H1 (cell line): Measurements from ENCODE around the gene GRK5. TPM values are rescaled to one million over a fixed set of nuclear protein-coding genes. Genes with fewer than 3 reads are reported as not detected.

Source experiments
- CTCF ChIA-PET: fragments of 300-600 bp; sonication (Branson Sonifier 250); formaldehyde crosslinking; loops from one replicate; lab custom pipeline; 2021; ENCODE audit not compliant: partially characterized antibody; lab: Charles Lee
- POLR2A ChIA-PET: fragments of 300-600 bp; sonication (Branson Sonifier 250); formaldehyde crosslinking; loops from one replicate; lab custom pipeline; 2021; ENCODE audit warnings: inconsistent platforms; ENCODE audit not compliant: partially characterized antibody; lab: Charles Lee
- DNase-seq, 2 experiments: peaks; one replicate each; pipeline versions ENCODE4 v3.0.0 to v3.0.0-alpha.2; 2010 to 2022; ENCODE audit warnings: low spot score in 2 of 2, low read depth in 1 of 2, mixed read lengths in 1 of 2
- FAIRE-seq: peaks from 2 replicates; lab custom pipeline; 2011; peaks lifted over from hg19 to GRCh38; lab: Jason Lieb, UNC
- H2AFZ ChIP-seq: 2 replicates; pipeline ENCODE4 v1.8.1; 2012; ENCODE audit warnings: low read length, inconsistent platforms
- H2AK5ac ChIP-seq: 2 replicates; pipeline ENCODE4 v1.6.1; 2013; ENCODE audit warnings: low read depth, low read length
- H2BK120ac ChIP-seq: replicated peaks from 2 replicates; pipeline ENCODE3; 2013; ENCODE audit warnings: low read depth, low read length, inconsistent platforms
- H2BK12ac ChIP-seq: 2 replicates; pipeline ENCODE4 v1.6.1; 2013; ENCODE audit warnings: low read depth, low read length
- H2BK15ac ChIP-seq: 2 replicates; pipeline ENCODE4 v1.6.1; 2013; ENCODE audit warnings: low read length
- H2BK20ac ChIP-seq: 2 replicates; pipeline ENCODE4 v1.6.1; 2013; ENCODE audit warnings: low read length
- H2BK5ac ChIP-seq: 2 replicates; pipeline ENCODE4 v1.6.1; 2013; ENCODE audit warnings: low read depth, low read length
- H3K14ac ChIP-seq: 2 replicates; pipeline ENCODE4 v1.6.1; 2013; ENCODE audit warnings: inconsistent platforms; ENCODE audit not compliant: insufficient read length
- H3K18ac ChIP-seq: 2 replicates; pipeline ENCODE4 v1.6.1; 2013; ENCODE audit warnings: low read length; ENCODE audit errors: extremely low read depth
- H3K23ac ChIP-seq: 2 replicates; pipeline ENCODE4 v1.6.1; 2013; ENCODE audit warnings: inconsistent platforms; ENCODE audit not compliant: insufficient read length
- H3K23me2 ChIP-seq: 2 replicates; pipeline ENCODE4 v1.6.1; 2013; ENCODE audit warnings: low read depth, low read length
- H3K27ac ChIP-seq: 2 replicates; pipeline ENCODE4 v1.6.1; 2011; ENCODE audit warnings: low read depth, low read length, inconsistent platforms
- H3K27me3 ChIP-seq, 4 experiments: replicated peaks in 1 of 4; 1 replicate in 1 of 4; 2 replicates in 3 of 4; pipeline versions ENCODE4 v1.6.1 to v1.8.1; 2011 to 2013; ENCODE audit warnings: low read length in 3 of 4, mild to moderate bottlenecking in 3 of 4, inconsistent platforms in 2 of 4, mixed read lengths in 2 of 4, moderate library complexity in 1 of 4; ENCODE audit not compliant: control insufficient read depth in 3 of 4, insufficient read depth in 3 of 4; ENCODE audit errors: extremely low read depth in 1 of 4
- H3K36me3 ChIP-seq, 4 experiments: 2 replicates each; pipeline versions ENCODE4 v1.6.1 to v1.8.1; 2011 to 2013; ENCODE audit warnings: mild to moderate bottlenecking in 4 of 4, low read length in 3 of 4, moderate library complexity in 2 of 4, control low read depth in 1 of 4, inconsistent platforms in 1 of 4; ENCODE audit not compliant: insufficient read depth in 4 of 4, control insufficient read depth in 2 of 4
- H3K4ac ChIP-seq: replicated peaks from 2 replicates; pipeline ENCODE3; 2013; ENCODE audit warnings: low read length, low read depth, mixed read lengths, inconsistent platforms; ENCODE audit not compliant: insufficient read length
- H3K4me1 ChIP-seq, 4 experiments: replicated peaks in 1 of 4; 1 replicate in 1 of 4; 2 replicates in 3 of 4; pipeline versions ENCODE4 v1.6.1 to v1.8.1; 2011 to 2013; ENCODE audit warnings: low read length in 3 of 4, inconsistent platforms in 2 of 4, mixed read lengths in 1 of 4; ENCODE audit not compliant: insufficient read depth in 4 of 4, control insufficient read depth in 3 of 4
- H3K4me2 ChIP-seq, 2 experiments: 2 replicates each; pipeline versions ENCODE4 v1.6.1 to v1.8.1; 2011 to 2013; ENCODE audit warnings: low read depth in 2 of 2, low read length in 2 of 2, control low read depth in 1 of 2, inconsistent platforms in 1 of 2, mild to moderate bottlenecking in 1 of 2; ENCODE audit not compliant: insufficient read depth in 1 of 2
- H3K4me3 ChIP-seq, 4 experiments: fragments of 200-600, 300-600 bp in 1 of 4; sonication (generic), shearing (Covaris generic), sonication (Bioruptor Twin) in 1 of 4; 2 replicates each; pipeline versions ENCODE4 v1.5.1 to v1.8.1; 2011 to 2016; ENCODE audit warnings: low read length in 4 of 4, low read depth in 3 of 4, control low read depth in 2 of 4, inconsistent platforms in 2 of 4, mild to moderate bottlenecking in 2 of 4, mixed read lengths in 1 of 4, moderate library complexity in 1 of 4; ENCODE audit not compliant: insufficient read depth in 2 of 4; ENCODE audit errors: extremely low read depth in 1 of 4
- H3K56ac ChIP-seq: replicated peaks from 2 replicates; pipeline ENCODE3; 2013; ENCODE audit warnings: low read depth, mild to moderate bottlenecking, mixed read lengths, low read length, inconsistent platforms; ENCODE audit not compliant: insufficient read length
- H3K79me1 ChIP-seq: 2 replicates; pipeline ENCODE4 v1.6.1; 2013; ENCODE audit warnings: low read depth, low read length, control low read depth
- H3K79me2 ChIP-seq, 2 experiments: 2 replicates each; pipeline versions ENCODE4 v1.6.1 to v1.8.1; 2012 to 2013; ENCODE audit warnings: low read length in 2 of 2, mild to moderate bottlenecking in 2 of 2, inconsistent platforms in 1 of 2; ENCODE audit not compliant: insufficient read depth in 2 of 2, control insufficient read depth in 1 of 2
- H3K9ac ChIP-seq, 4 experiments: replicated peaks in 1 of 4; 1 replicate in 1 of 4; 2 replicates in 3 of 4; pipeline versions ENCODE4 v1.6.1 to v1.8.1; 2011 to 2013; ENCODE audit warnings: low read depth in 3 of 4, low read length in 3 of 4, control low read depth in 2 of 4, mild to moderate bottlenecking in 2 of 4, moderate library complexity in 2 of 4, inconsistent platforms in 1 of 4; ENCODE audit errors: extremely low read depth in 1 of 4
- H3K9me3 ChIP-seq, 2 experiments: 2 replicates each; pipeline versions ENCODE4 v1.6.1 to v1.8.1; 2012 to 2013; ENCODE audit warnings: mild to moderate bottlenecking in 2 of 2, moderate library complexity in 2 of 2, control low read depth in 1 of 2, inconsistent platforms in 1 of 2, low read depth in 1 of 2, low read length in 1 of 2, mixed read lengths in 1 of 2; ENCODE audit not compliant: insufficient read depth in 2 of 2
- H4K20me1 ChIP-seq, 2 experiments: replicated peaks in 1 of 2; 2 replicates each; pipeline versions ENCODE3 to v1.8.1; 2011 to 2013; ENCODE audit warnings: inconsistent platforms in 2 of 2, low read length in 2 of 2, mild to moderate bottlenecking in 1 of 2; ENCODE audit not compliant: insufficient read depth in 2 of 2, control insufficient read depth in 1 of 2
- H4K5ac ChIP-seq: 2 replicates; pipeline ENCODE4 v1.6.1; 2013; ENCODE audit warnings: low read length, low read depth, mixed read lengths, inconsistent platforms; ENCODE audit not compliant: insufficient read length
- H4K8ac ChIP-seq: 2 replicates; pipeline ENCODE4 v1.8.0; 2013; ENCODE audit warnings: mild to moderate bottlenecking, moderate library complexity, low read length, inconsistent platforms; ENCODE audit not compliant: insufficient read depth; ENCODE audit errors: extremely low read depth
- H4K91ac ChIP-seq: replicated peaks from 2 replicates; pipeline ENCODE3; 2013; ENCODE audit warnings: low read length, mixed read lengths, inconsistent platforms; ENCODE audit not compliant: insufficient read length
- ASH2L ChIP-seq: fragments of 200-600, 300-600 bp; sonication (generic); IDR thresholded peaks from one replicate; pipeline ENCODE4 v1.7.1; 2017; ENCODE audit warnings: low read length
- BCL11A ChIP-seq, 2 experiments: IDR thresholded peaks; one replicate each; pipeline ENCODE4 v1.6.1; 2011; ENCODE audit warnings: low read depth in 2 of 2, low read length in 2 of 2, mild to moderate bottlenecking in 2 of 2
- CBX5 ChIP-seq: fragments of 300-800, 300-1000 bp; sonication (generic); IDR thresholded peaks from 2 replicates; pipeline ENCODE4 v1.7.1; 2016; ENCODE audit warnings: antibody characterized with exemption, low read length, low read depth
- CREB1 ChIP-seq: IDR thresholded peaks from 2 replicates; pipeline ENCODE4 v1.6.1; 2012; ENCODE audit warnings: inconsistent platforms
- EZH2 ChIP-seq: fragments of 200-600 bp; sonication (generic); IDR thresholded peaks from 2 replicates; pipeline ENCODE4 v1.7.1; 2012; ENCODE audit warnings: low read depth, mild to moderate bottlenecking, moderate library complexity, low read length, inconsistent platforms; ENCODE audit not compliant: severe bottlenecking
- NRF1 ChIP-seq: IDR thresholded peaks from 2 replicates; pipeline ENCODE4 v1.6.1; 2011; ENCODE audit warnings: mild to moderate bottlenecking, low read depth, low read length, improper control_type of control experiment
- RXRA ChIP-seq: IDR thresholded peaks from 2 replicates; pipeline ENCODE4 v1.6.1; 2011; ENCODE audit warnings: low read depth, mild to moderate bottlenecking, low read length, moderate library complexity; ENCODE audit not compliant: insufficient read depth
- SAP30 ChIP-seq: fragments of 300-600 bp; sonication (generic); IDR thresholded peaks from 2 replicates; pipeline ENCODE4 v1.7.1; 2012; ENCODE audit warnings: low read length, moderate library complexity, mild to moderate bottlenecking, inconsistent platforms; ENCODE audit not compliant: insufficient read depth, insufficient replicate concordance
- SIN3A ChIP-seq, 2 experiments: IDR thresholded peaks in 1 of 2; conservative IDR thresholded peaks in 1 of 2; 2 replicates each; pipeline ENCODE4 v1.6.1; 2011 to 2012; ENCODE audit warnings: low read length in 2 of 2, improper control_type of control experiment in 1 of 2, low read depth in 1 of 2, mild to moderate bottlenecking in 1 of 2
- SUZ12 ChIP-seq: fragments of 200-600 bp; sonication (generic); IDR thresholded peaks from 2 replicates; pipeline ENCODE4 v1.6.1; 2012; ENCODE audit warnings: mild to moderate bottlenecking, inconsistent platforms, low read length, moderate library complexity, mixed read lengths
- TEAD4 ChIP-seq: IDR thresholded peaks from 2 replicates; pipeline ENCODE4 v1.6.1; 2012; ENCODE audit warnings: low read depth, low read length, inconsistent platforms, mixed read lengths
- WGBS, 2 experiments: shearing (Covaris generic) in 1 of 2; methylation state at CpG; one replicate each; pipeline versions ENCODE4 v1.1.6 to v1.1.7; 2013 to 2015; ENCODE audit warnings: low lambda C conversion rate in 2 of 2, mixed read lengths in 2 of 2, inconsistent platforms in 1 of 2, low coverage in 1 of 2, missing lambda C conversion rate in 1 of 2; ENCODE audit not compliant: insufficient replicate concordance in 2 of 2, insufficient coverage in 1 of 2, insufficient read length in 1 of 2; ENCODE audit errors: extremely low coverage in 1 of 2, missing lambda C conversion rate in 1 of 2; 5-methylcytosine and 5-hydroxymethylcytosine counted together
- polyA plus RNA-seq, 7 experiments: library from polyadenylated mRNA; depleted of rRNA in 3 of 7; stranded (reverse) in 5 of 7; unstranded in 2 of 7; fragments of >200 nt in 5 of 7; fragments of 200-250 nt in 2 of 7; gene quantifications; 1 replicate in 5 of 7; 2 replicates in 1 of 7; 4 replicates in 1 of 7; pipeline versions ENCODE4 v1.2.1 to v1.2.3, GENCODE V29; 2011 to 2013; ENCODE audit warnings: missing spikeins in 2 of 7, mixed read lengths in 2 of 7
- total RNA-seq: library from RNA; stranded (reverse); fragmentation: NEBNext Ultra II Directional; extraction: Animal tissue kit (Norgen Biotek cat#: 25700); gene quantifications from 2 replicates; pipeline ENCODE4 v1.2.1, GENCODE V29; 2021

GRK5 gene
- total and polyA plus RNA-seq, 2 of the 8 experiments (the other 6 are each of a cell fraction or from before 2014, with no cell fraction given): 0.54 to 2.5 TPM

GRCh38 chr10:119207713-119208552 lies 562 bp downstream of the GRK5 start:
- H2AFZ ChIP-seq: no peak overlapping the region
- H3K18ac ChIP-seq: no peak overlapping the region
- peak; percentile 48 for TF ChIP-seq ASH2L
- peak; percentile 77 to 78; a peak in 3 of 4 replicates for TF ChIP-seq SIN3A (conservative IDR thresholded peaks at IDR 0.05 in 1 of 2, IDR thresholded peaks at IDR 0.05 in 1 of 2; ENCODE audit: low read depth in 1 of 2, low read length in 2 of 2)
- TF ChIP-seq BCL11A (IDR thresholded peaks at IDR 0.05; ENCODE audit: low read depth in 2 of 2, low read length in 2 of 2): no peak
- TF ChIP-seq TEAD4: no peak
- TF ChIP-seq NRF1: no peak
- TF ChIP-seq RXRA: no peak
- no peak for TF ChIP-seq SAP30
- no peak for TF ChIP-seq CBX5
- peak; percentile 75 for TF ChIP-seq SUZ12
- no peak for TF ChIP-seq CREB1
- TF ChIP-seq EZH2: peak; percentile 63

More at GRCh38 chr10:119207713-119208552, 562 bp downstream of the GRK5 start:
- Histone ChIP-seq H2BK20ac (no peak overlapping the region), H2BK15ac (no peak overlapping the region), H3K23me2 (peaks cover 7% of the 10 kb centered on the region), H3K4me2 (peak overlapping the region; percentile 75 to 94), H3K4me1 (peaks cover 3 to 8% (median 6%) of the 10 kb centered on the region in 4 experiments), H3K36me3 (no peaks in the 10 kb centered on the region), H3K9ac (no peak overlapping the region), H3K27me3 (peaks cover 5 to 17% (median 14%) of the 10 kb centered on the region in 4 experiments), H4K91ac (no peak overlapping the region), H3K79me1 (no peaks in the 10 kb centered on the region), H3K27ac (no peak overlapping the region), H3K9me3 (no peaks in the 10 kb centered on the region), H3K4me3 (peak overlapping the region; percentile 37 to 79 (median 62)), H4K5ac (no peak overlapping the region), H3K79me2 (no peaks in the 10 kb centered on the region), H3K4ac (no peak overlapping the region), H2BK12ac (no peak overlapping the region), H2BK5ac (no peak overlapping the region), H3K56ac (no peak overlapping the region), H4K20me1 (peaks cover 0 to 5% of the 10 kb centered on the region in 2 experiments), H2BK120ac (no peak overlapping the region), H2AK5ac (no peak overlapping the region), H4K8ac (no peak overlapping the region), H3K14ac (no peak overlapping the region), H3K23ac (no peak overlapping the region)
- ChIA-PET CTCF (interaction anchor here (0.6 to 10.9 kb wide), 23 partner anchors 9 to 274 kb away, joined by 3 to 272 read pairs (median 6); no protein-coding TSS in a partner anchor), POLR2A (interaction anchor here (0.7 to 1.6 kb wide), 4 partner anchors 9 to 389 kb away, joined by 3 to 4 read pairs (median 4); partner anchors contain the start of gene TIAL1)
- WGBS, 2 experiments: 3% methylated on average over 49 of the region's 62 CpGs; no CpG with 5 or more reads in 1 of the 2 experiments
- DNase-seq: peak in 1 of 2 experiments; percentile 81
- FAIRE-seq: no peak
